ENCODE measurements around the gene FOSL2.

FOSL2 gene

GRCh38 chr2:28365158-28365557 lies 27.5 kb upstream of the FOSL2 start:
- H3K9ac ChIP-seq (ENCODE audit: low read depth, low read length), result no peak overlapping the region
- 0 out of 2 replicates have a peak overlapping the region, but pooled peaks have one; percentile 8 for H3K27ac ChIP-seq (ENCODE audit: low read length)
- peaks cover 40% of the 10 kb centered on the region for H3K4me1 ChIP-seq (ENCODE audit: insufficient read depth, low read length)
- no peak for TF ChIP-seq EZH2 (IDR thresholded peaks at IDR 0.05; ENCODE audit: borderline replicate concordance, low read depth, low read length, severe bottlenecking)
- TF ChIP-seq, protein P1, sequence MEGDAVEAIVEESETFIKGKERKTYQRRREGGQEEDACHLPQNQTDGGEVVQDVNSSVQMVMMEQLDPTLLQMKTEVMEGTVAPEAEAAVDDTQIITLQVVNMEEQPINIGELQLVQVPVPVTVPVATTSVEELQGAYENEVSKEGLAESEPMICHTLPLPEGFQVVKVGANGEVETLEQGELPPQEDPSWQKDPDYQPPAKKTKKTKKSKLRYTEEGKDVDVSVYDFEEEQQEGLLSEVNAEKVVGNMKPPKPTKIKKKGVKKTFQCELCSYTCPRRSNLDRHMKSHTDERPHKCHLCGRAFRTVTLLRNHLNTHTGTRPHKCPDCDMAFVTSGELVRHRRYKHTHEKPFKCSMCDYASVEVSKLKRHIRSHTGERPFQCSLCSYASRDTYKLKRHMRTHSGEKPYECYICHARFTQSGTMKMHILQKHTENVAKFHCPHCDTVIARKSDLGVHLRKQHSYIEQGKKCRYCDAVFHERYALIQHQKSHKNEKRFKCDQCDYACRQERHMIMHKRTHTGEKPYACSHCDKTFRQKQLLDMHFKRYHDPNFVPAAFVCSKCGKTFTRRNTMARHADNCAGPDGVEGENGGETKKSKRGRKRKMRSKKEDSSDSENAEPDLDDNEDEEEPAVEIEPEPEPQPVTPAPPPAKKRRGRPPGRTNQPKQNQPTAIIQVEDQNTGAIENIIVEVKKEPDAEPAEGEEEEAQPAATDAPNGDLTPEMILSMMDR (IDR thresholded peaks at IDR 0.05; ENCODE audit: borderline replicate concordance, extremely low read depth, low read length, poor library complexity, severe bottlenecking), result no peak
- H2AFZ ChIP-seq (ENCODE audit: low read depth, low read length), result no peak overlapping the region
- peak overlapping the region; percentile 41 for H3K4me2 ChIP-seq (ENCODE audit: insufficient read depth, low read length)
- H4K20me1 ChIP-seq (ENCODE audit: insufficient read depth, low read length), result peaks cover 9% of the 10 kb centered on the region; the same call in 1 of the 2 replicates
- no peaks in the 10 kb centered on the region for H3K27me3 ChIP-seq (ENCODE audit: insufficient read depth, low read length, poor library complexity)
- no peaks in the 10 kb centered on the region for H3K79me2 ChIP-seq (ENCODE audit: insufficient read depth, low read length)
- DNase-seq, result peak; percentile 64
- no peak overlapping the region for H3K4me3 ChIP-seq (ENCODE audit: low read depth in 1 of 2, low read length in 2 of 2)
- H3K9me3 ChIP-seq (ENCODE audit: insufficient read depth, low read length, severe bottlenecking), result no peaks in the 10 kb centered on the region
- no peaks in the 10 kb centered on the region for H3K36me3 ChIP-seq (ENCODE audit: insufficient read depth, low read length)
- ATAC-seq (ENCODE audit: insufficient read depth, low read depth), result peak; percentile 58

GRCh38 chr2:28366149-28366495 lies 26.5 kb upstream of the FOSL2 start:
- no peak overlapping the region for H3K9ac ChIP-seq (ENCODE audit: low read depth, low read length)
- peaks cover 36% of the 10 kb centered on the region for H3K4me1 ChIP-seq (ENCODE audit: insufficient read depth, low read length)

DNA sequence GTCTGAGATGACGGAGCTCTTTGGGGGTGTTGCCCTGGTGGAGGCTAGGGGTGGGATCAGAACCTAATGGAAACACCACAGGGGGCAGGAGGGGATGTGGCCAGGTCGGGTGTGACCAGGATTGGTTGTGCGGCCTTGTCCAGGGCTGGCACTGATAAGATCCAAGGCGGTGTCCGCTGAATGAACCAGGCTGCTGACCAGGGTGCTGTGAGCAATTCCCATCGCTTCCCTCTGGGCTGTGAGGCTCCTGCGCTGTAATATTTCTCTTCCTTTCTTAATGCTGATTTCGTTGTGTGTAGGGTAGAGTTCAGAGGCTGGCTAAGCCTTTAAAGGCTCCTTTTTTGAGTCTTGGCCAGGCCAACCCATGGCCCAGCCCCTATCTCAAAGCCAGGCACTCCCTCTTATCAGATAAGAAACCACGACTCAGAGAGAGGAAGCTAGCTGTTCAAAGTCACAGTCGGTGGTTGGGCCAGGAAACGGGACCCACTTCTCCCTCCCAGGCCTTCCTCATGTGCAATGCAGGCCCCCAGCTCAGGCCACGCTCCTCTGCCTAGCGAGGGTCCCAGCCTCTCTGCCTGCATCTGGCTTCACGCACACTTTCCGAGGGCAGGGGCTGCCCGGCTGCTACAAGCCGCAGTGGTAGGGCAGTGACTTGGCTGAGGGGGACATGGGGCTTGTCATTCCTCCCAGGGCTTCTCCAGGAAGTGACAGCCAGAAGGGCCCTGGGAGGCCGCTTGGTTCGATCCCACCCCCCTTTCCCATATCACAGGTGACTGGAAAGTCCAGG lies 26.0 kb upstream of the FOSL2 start:
- Histone ChIP-seq H3K9me3 (ENCODE audit: insufficient read depth, low read length, severe bottlenecking) (no peaks in the 10 kb centered on the region), H4K20me1 (ENCODE audit: insufficient read depth, low read length) (peaks cover 8% of the 10 kb centered on the region; the same call in 1 of the 2 replicates), H3K27me3 (ENCODE audit: insufficient read depth, low read length, poor library complexity) (no peaks in the 10 kb centered on the region), H2AFZ (ENCODE audit: low read depth, low read length) (no peak overlapping the region), H3K27ac (ENCODE audit: low read length) (peak overlapping the region; percentile 30; the same call in 1 of the 2 replicates), H3K4me1 (ENCODE audit: insufficient read depth, low read length) (peaks cover 36% of the 10 kb centered on the region), H3K4me2 (ENCODE audit: insufficient read depth, low read length) (peak overlapping the region; percentile 49), H3K9ac (ENCODE audit: low read depth, low read length) (no peak overlapping the region), H3K36me3 (ENCODE audit: insufficient read depth, low read length) (no peaks in the 10 kb centered on the region), H3K79me2 (ENCODE audit: insufficient read depth, low read length) (no peaks in the 10 kb centered on the region), H3K4me3 (ENCODE audit: low read depth in 1 of 2, low read length in 2 of 2) (peak overlapping the region in 1 of 2 experiments; percentile 8; a peak in 1 of 4 replicates)
- DNase-seq (peak; percentile 87), ATAC-seq (ENCODE audit: insufficient read depth, low read depth) (peak; percentile 95)
- TF ChIP-seq, protein P1 (IDR thresholded peaks at IDR 0.05; ENCODE audit: borderline replicate concordance, extremely low read depth, low read length, poor library complexity, severe bottlenecking), result no peak
- no peak for TF ChIP-seq EZH2 (IDR thresholded peaks at IDR 0.05; ENCODE audit: borderline replicate concordance, low read depth, low read length, severe bottlenecking)

More at GRCh38 chr2:28366149-28366495, 26.5 kb upstream of the FOSL2 start:
- Histone ChIP-seq H3K36me3 (ENCODE audit: insufficient read depth, low read length) (no peaks in the 10 kb centered on the region), H2AFZ (ENCODE audit: low read depth, low read length) (no peak overlapping the region), H3K9me3 (ENCODE audit: insufficient read depth, low read length, severe bottlenecking) (no peaks in the 10 kb centered on the region), H3K4me3 (ENCODE audit: low read depth in 1 of 2, low read length in 2 of 2) (peak overlapping the region in 1 of 2 experiments; percentile 8; a peak in 1 of 4 replicates), H4K20me1 (ENCODE audit: insufficient read depth, low read length) (peaks cover 8% of the 10 kb centered on the region; the same call in 1 of the 2 replicates), H3K4me2 (ENCODE audit: insufficient read depth, low read length) (peak overlapping the region; percentile 49), H3K27me3 (ENCODE audit: insufficient read depth, low read length, poor library complexity) (no peaks in the 10 kb centered on the region), H3K79me2 (ENCODE audit: insufficient read depth, low read length) (no peaks in the 10 kb centered on the region), H3K27ac (ENCODE audit: low read length) (no peak overlapping the region)
- DNase-seq (no peak), ATAC-seq (ENCODE audit: insufficient read depth, low read depth) (no peak)
- TF ChIP-seq EZH2 (IDR thresholded peaks at IDR 0.05; ENCODE audit: borderline replicate concordance, low read depth, low read length, severe bottlenecking), result no peak
- TF ChIP-seq, protein P1 (IDR thresholded peaks at IDR 0.05; ENCODE audit: borderline replicate concordance, extremely low read depth, low read length, poor library complexity, severe bottlenecking), result no peak
